ENCODE data around the gene LMF1. TPM values are rescaled to one million over a fixed set of nuclear protein-coding genes. Genes with fewer than 3 reads are reported as not detected.

The LMF1 gene
- total and polyA plus RNA-seq, 2 donors from 2014 or later = 15.4 to 28.6 TPM

- intact Hi-C loops (cut with DNase I) = no loop called here
- H3K4me1 ChIP-seq (ENCODE audit: control insufficient read depth in 2 of 3, insufficient read depth in 2 of 3, low read depth in 1 of 3, low read length in 3 of 3) = no peaks in the 10 kb centered on the region
- FAIRE-seq (no peak), DNase-seq (peak in 2 of 5 donors; percentile 14 to 72)
- no peak overlapping the region for H3K27ac ChIP-seq (ENCODE audit: low read depth in 2 of 2, low read length in 2 of 2)
- H3K27me3 ChIP-seq (ENCODE audit: control insufficient read depth, insufficient read depth, low read length) = no peaks in the 10 kb centered on the region
- no peak overlapping the region for H3K4me3 ChIP-seq (ENCODE audit: low read length in 3 of 3)
- no peak for TF ChIP-seq CTCF (IDR thresholded peaks at IDR 0.05; ENCODE audit: borderline replicate concordance, extremely low read depth, insufficient read depth)
- no peaks in the 10 kb centered on the region for H3K9me3 ChIP-seq (ENCODE audit: control insufficient read depth in 2 of 3, insufficient read depth in 1 of 3, low read length in 3 of 3)
- no peaks in the 10 kb centered on the region for H3K36me3 ChIP-seq (ENCODE audit: control insufficient read depth in 2 of 3, insufficient read depth in 3 of 3, low read length in 3 of 3)
- no peak overlapping the region for H3K9ac ChIP-seq (ENCODE audit: low read length in 3 of 3)
Observed at GRCh38 chr16:856101-856500, 114.7 kb downstream of the LMF1 start.

GRCh38 chr16:855471-855870 is 115.3 kb downstream of the LMF1 start:
- no peak for TF ChIP-seq CTCF (IDR thresholded peaks at IDR 0.05; ENCODE audit: borderline replicate concordance, extremely low read depth, insufficient read depth)
- no peak overlapping the region for H3K4me3 ChIP-seq (ENCODE audit: low read length in 3 of 3)
- DNase-seq (peak in 1 of 5 donors; percentile 70), FAIRE-seq (no peak)
- no peaks in the 10 kb centered on the region for H3K27me3 ChIP-seq (ENCODE audit: control insufficient read depth, insufficient read depth, low read length)
- H3K9me3 ChIP-seq (ENCODE audit: control insufficient read depth in 2 of 3, insufficient read depth in 1 of 3, low read length in 3 of 3) = no peaks in the 10 kb centered on the region
- intact Hi-C loops (cut with DNase I) = no loop called here
- H3K9ac ChIP-seq (ENCODE audit: low read length in 3 of 3) = no peak overlapping the region
- H3K36me3 ChIP-seq (ENCODE audit: control insufficient read depth in 2 of 3, insufficient read depth in 3 of 3, low read length in 3 of 3) = no peaks in the 10 kb centered on the region
- no peak overlapping the region for H3K27ac ChIP-seq (ENCODE audit: low read depth in 2 of 2, low read length in 2 of 2)
- H3K4me1 ChIP-seq (ENCODE audit: control insufficient read depth in 2 of 3, insufficient read depth in 2 of 3, low read depth in 1 of 3, low read length in 3 of 3) = no peaks in the 10 kb centered on the region

GRCh38 chr16:854808-855410 is 115.9 kb downstream of the LMF1 start:
- no peak overlapping the region for H3K4me3 ChIP-seq (ENCODE audit: low read length in 3 of 3)
- no peaks in the 10 kb centered on the region for H3K27me3 ChIP-seq (ENCODE audit: control insufficient read depth, insufficient read depth, low read length)
- DNase-seq = peak in 2 of 5 donors; percentile 34 to 69
- FAIRE-seq = no peak
- H3K4me1 ChIP-seq (ENCODE audit: control insufficient read depth in 2 of 3, insufficient read depth in 2 of 3, low read depth in 1 of 3, low read length in 3 of 3) = no peaks in the 10 kb centered on the region
- intact Hi-C loops (cut with DNase I) = no loop called here
- TF ChIP-seq CTCF (IDR thresholded peaks at IDR 0.05; ENCODE audit: borderline replicate concordance, extremely low read depth, insufficient read depth) = no peak
- no peak overlapping the region for H3K27ac ChIP-seq (ENCODE audit: low read depth in 2 of 2, low read length in 2 of 2)
- H3K36me3 ChIP-seq (ENCODE audit: control insufficient read depth in 2 of 3, insufficient read depth in 3 of 3, low read length in 3 of 3) = no peaks in the 10 kb centered on the region
- H3K9ac ChIP-seq (ENCODE audit: low read length in 3 of 3) = no peak overlapping the region
- H3K9me3 ChIP-seq (ENCODE audit: control insufficient read depth in 2 of 3, insufficient read depth in 1 of 3, low read length in 3 of 3) = peaks cover 0 to 4% (median 0%) of the 10 kb centered on the region in 3 donors

Data from kidney (tissue), 14 donors.